ENCODE measurements around the gene ZNF675.
"Not testable (repeated sequence)": the region's sequence is repeated elsewhere in the genome, so short reads cannot be mapped to it uniquely, and the experiment has no call there.

The ZNF675 gene

DNA sequence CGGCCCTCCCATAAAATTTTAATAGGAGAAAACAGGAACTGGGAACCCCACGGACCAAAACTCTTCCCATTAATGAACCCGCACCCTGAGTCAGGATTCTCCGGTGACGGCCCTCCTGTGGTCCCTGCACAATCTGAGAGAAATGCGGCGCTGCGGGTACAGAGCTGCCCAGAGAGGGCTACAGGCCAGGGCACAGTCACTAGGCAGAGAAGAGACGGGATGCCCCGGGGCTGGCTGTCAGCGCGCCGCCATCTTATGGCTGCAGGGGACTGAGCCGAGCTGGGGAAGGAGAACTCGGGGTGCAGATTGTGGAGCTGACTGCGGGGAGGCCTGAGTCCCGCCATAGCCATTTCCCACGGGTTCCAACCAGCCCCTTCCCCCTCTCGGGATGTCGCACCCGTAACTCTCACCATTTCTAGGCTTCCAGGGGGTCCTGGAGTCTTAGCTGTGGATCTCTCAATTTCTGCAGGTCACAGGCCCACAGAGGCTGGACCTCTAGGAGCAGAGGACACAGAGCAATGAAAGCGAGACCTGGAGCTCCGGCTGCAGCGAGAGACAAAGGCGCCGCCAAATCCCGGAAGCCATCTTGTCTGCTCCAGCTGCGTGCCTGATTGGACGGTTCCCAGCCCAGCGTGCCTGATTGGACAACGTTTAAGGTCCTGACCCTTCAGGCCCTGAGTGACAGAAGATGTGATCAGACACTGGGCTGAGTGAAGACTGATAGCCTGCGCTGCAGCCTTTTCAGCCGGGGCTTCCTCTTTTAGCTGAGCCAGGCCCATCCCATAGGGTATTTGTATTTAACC lies at the start of gene ZNF675:
ZNF675 (minus strand) TSS at position 592 of the 803 bp plus-strand sequence; CDS start at position 413, 179 bp downstream.
- DNase-seq: peak; percentile 91

DNA sequence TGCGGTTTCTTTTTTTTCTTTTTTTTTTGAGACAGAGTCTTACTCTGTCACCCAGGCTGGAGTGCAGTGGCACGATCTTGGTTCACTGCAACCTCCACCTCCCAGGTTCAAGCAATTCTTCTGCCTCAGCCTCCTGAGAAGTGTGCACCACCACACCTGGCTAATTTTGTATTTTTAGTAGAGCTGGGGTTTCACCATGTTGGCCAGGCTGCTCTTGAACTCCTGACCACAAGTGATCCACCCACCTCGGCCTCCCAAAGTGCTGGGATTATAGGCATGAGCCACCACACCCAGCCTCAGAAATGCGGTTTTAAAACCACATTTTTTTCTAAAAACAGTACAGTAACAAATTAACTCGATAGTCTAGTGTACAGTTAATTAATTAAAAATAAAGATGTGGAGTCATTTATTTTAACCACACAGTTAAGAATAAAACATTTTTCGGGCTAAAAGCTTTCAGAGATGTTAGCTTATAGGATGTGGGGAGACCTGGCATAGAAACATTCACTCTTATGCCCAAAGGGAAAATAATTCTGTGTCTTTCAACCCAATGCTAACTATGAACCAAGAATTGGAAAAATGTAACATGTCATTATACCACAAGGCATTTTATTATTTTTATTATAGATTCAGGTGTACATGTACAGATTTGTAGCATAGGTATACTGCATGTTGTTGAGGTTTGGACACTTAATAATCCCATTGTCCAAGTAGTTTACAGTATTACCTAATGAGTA lies 43.9 kb upstream of the ZNF675 start:
- DNase-seq: not testable (repeated sequence)

DNA sequence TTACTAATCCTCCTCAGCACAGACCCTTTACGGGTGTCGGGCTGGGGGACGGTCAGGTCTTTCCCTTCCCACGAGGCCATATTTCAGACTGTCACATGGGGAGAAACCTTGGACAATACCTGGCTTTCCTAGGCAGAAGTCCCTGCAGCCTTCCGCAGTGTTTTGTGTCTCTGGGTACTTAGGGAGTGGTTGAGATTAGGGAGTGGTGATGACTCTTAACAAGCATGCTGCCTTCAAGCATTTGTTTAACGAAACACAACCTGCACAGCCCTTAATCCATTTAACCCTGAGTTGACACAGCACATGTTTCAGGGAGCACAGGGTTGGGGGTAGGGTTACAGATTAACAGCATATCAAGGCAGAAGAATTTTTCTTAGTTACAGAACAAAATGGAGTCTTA lies 37.1 kb upstream of the ZNF675 start:
- DNase-seq: not testable (repeated sequence)

DNA sequence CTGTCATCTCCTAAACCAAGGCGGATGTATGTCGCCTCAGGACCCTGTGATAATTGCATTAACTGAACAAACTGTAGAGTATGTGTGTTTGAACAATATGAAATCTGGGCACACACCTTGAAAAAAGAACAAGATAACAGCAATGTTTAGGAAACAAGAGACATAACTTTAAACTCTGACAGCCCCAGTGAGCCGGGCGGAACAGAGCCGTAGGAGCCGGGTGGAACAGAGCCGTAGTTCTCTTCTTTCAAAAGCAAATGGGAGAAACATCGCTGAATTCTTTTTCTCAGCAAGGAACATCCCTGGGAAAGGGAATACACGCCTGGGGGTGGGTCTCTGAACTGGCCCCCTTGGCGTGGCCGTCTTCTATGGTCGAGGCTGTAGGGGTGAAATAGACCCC lies 31.8 kb upstream of the ZNF675 start:
- no peak for DNase-seq

DNA sequence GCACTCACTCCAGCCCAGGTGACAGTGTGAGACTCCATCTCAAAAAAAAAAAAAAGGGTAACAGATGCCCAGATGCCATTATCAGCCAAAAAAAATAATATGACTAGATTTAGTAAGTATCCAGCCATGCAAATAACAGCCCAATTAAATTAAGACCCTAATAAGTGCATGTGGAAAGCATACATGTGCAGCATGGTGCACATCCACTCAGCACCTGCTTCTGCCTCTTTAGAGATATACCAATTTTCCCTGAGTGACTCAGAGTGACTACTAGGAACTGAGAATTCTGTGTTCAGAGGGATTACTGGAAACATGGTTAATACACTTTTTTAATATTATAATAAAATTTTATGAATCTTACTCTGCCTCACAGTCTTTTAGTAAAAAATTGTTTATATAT lies 29.8 kb upstream of the ZNF675 start:
- no peak for DNase-seq

DNA sequence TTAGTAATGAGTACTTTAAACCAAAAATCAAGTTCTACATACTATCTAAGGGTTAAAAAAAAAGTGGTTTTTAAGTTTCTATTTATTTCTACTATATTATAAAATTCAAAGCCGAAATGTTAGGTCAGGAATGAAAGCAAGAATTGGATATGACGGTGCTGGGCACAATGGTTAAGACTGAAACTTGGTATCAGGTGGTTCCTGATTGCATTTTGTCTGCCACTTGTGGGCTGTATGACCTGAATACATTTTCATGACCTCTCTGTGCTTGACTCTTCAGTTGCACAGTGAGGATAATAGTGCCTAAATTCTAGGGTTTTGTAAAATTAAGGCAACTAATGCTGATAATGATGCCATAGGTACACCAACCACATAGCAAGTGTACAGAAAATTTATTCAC lies 22.3 kb upstream of the ZNF675 start:
- no peak for DNase-seq

DNA sequence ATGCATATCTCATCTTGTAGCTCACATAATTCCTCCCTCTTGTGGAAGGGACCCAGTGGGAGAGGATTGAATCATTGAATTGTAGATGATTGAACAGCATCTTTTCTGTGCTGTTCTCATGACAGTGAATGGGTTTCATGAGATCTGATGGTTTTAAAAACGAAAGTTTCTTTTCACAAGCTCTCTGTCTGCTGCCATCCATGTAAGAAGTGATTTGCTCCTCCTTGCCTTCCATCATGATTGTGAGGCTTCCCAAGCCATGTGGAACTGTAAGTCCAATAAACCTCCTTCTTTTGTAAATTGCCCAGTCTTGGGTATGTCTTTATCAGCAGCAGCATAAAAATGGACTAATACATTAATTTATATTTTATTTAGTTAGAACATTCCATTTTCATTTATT lies 19.6 kb upstream of the ZNF675 start:
- no peak for DNase-seq

DNA sequence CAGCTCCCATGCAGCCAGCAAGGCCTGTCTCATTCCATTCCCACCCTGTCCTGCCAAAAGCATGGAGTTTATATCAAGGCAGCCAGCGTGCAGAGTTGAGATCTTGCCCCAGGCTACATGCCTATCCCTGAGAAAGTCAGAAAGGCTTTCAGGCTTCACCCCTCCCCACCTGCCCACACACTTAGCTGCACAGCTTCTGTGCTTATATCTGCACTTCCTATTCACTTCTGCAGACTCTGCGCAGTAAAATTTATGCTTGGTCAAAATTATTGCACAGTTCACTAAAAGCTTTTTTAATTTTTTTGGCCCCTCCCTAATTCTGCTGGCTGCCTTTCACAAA lies 12.5 kb upstream of the ZNF675 start:
- DNase-seq: no peak

DNA sequence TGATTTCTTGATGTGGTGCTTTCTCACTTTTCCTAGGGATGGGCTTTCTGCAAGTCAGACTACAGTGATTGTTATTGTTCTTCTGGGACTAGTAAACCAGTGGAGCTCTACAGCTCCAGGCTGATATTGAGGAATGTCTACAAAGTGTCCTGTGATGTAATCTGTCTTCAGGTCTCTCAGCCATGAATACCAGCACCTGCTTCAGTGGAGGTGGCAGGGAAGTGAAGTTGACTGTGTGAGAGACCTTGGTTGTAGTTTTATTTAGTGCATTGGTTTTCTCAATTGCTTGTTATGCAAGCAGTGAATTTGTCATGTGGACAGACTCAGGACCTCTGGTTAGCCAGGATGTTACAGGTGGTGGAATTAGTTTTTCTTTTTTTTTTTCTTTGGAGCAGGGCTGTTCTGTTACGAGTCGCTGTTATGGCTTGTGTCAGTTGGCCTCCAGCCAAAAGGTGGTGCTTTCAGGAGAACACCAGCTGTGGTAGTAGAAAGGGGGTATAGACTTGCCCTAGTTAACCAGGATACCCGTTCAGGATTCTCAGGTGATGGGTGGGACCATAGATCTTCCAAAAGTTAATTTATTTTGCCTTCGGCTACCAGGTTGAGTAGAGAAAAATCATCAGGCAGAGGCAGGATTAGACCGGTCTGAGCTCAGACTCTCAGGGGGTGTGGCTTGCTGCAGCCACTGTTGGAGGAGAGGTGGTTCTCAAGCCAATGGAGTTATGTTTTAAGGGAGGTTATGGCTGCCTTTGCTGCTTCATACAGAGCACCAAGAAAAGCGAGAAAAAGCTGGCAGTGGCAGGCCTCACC lies 11.9 kb upstream of the ZNF675 start:
- no peak for DNase-seq

DNA sequence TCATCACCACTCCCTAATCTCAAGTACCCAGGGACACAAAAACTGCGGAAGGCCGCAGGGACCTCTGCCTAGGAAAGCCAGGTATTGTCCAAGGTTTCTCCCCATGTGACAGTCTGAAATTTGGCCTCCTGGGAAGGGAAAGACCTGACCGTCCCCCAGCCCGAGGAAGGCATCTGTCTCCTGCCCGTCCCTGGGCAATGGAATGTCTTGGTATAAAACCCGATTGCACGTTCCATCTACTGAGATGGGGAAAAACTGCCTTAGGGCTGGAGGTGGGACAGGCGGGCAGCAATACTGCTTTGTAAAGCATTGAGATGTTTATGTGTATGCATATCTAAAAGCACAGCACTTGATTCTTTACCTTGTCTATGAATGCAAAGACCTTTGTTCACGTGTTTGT lies 5.9 kb upstream of the ZNF675 start:
- not testable (repeated sequence) for DNase-seq

DNA sequence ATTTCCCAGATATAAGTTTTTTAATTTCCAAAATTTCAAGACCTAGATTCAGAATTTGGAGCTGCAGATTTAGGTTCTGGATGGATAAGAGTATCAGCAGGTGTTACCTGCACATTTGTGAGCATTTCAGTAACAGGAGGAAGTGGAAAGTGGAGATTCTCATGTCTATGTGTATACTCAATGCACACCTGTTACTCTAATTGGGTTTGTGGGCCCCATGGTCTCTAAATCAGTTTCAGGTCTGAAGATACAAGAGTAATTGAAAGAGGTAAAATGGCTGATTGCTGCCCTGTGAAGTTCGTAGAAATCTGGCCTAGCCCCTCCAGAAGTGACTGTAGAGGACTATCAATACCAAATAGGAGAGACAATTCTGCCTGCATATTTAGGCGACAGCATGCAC lies 13.9 kb downstream of the ZNF675 start:
- no peak for DNase-seq

DNA sequence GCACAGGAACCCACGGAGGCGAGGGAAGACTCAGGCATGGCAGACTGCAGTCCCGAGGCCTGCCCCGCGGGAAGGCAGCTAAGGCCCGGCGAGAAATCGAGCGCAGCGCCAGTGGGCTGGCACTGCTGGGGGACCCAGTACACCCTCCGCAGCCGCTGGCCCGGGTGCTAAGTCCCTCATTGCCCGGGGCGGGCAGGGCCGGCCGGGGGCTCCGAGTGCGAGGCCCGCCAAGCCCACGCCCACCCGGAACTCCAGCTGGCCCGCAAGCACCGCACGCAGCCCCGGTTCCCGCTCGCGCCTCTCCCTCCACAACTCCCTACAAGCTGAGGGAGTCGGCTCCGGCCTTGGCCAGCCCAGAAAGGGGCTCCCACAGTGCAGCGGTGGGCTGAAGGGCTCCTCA lies 18.4 kb downstream of the ZNF675 start:
- DNase-seq: not testable (repeated sequence)

DNA sequence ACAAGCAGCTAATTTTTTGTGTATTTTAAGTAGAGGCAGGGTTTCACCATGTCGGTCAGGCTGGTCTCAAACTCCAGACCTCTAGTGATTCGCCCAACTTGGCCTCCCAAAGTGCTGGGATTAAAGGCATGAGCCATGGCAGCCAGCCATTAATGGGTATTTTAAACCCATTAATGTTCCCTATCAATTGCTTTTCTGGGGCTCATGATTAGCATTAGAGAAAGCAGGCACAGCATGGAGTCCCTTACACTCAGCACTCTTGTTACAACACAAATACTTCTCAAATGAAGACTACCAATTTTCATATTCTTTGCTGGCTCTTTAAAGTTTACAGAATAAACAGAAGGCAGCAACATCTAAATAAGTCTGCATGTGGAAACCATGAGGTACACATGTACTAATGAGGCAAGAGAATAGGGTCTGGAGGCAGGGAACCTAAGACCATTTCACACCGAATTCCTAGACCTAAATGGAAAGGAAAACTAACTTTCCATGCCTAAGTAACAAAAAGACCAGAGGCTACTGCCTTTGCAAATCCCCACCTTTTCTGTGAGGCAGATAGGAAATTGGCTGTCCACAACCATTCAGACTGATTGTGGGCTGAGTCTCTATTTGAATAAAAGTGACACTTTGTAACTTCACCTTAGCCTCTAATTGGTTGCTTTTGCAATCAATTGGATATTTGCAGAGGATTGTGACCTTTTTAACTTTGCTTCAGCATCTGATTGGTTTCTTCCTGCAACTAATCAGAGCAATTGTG lies 21.2 kb downstream of the ZNF675 start:
- no peak for DNase-seq

DNA sequence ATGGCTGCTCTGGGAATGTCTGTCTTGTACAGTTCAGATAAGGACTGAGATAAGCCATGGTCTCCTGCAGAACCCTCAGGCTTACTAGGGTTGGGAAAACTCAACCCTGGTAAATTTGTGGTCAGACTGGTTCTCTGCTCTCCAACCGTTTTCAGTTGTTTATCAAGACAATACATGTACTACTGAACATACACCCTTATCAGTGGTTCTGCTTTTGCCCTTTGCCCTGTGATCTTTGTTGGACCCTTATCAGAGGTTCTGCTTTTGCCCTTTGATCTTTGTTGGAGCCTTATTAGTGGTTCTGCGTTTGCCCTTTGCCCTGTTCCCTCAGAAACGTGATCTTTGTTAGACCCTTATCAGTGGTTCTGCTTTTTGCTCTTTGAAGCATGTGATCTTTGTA lies 37.2 kb downstream of the ZNF675 start:
- not testable (repeated sequence) for DNase-seq
